Renal cortical epithelial cell (primary cell): ENCODE results near the gene MICAL3. TPM values are rescaled to one million over a fixed set of nuclear protein-coding genes. Genes with fewer than 3 reads are reported as not detected.

Experiments
- DNase-seq: peaks from one replicate; pipeline ENCODE4 v3.0.0-alpha.2; 2011; ENCODE audit warnings: low read depth
- total RNA-seq: library from RNA; depleted of rRNA; stranded (reverse); fragments of >200 nt; gene quantifications from 2 replicates; pipeline ENCODE4 v1.2.3, GENCODE V29; 2014

The MICAL3 gene
- total RNA-seq, 1 donor from 2014 or later, result 132 TPM

GRCh38 chr22:17846326-17846992, 177.9 kb downstream of the MICAL3 start:
- DNase-seq, result peak; percentile 17

GRCh38 chr22:17845790-17846189, 178.6 kb downstream of the MICAL3 start:
- no peak for DNase-seq

GRCh38 chr22:17845327-17845726, 179.0 kb downstream of the MICAL3 start:
- DNase-seq, result peak; percentile 38

- no peak for DNase-seq
These were observed 180.2 kb downstream of the MICAL3 start for GRCh38 chr22:17844150-17844549.

GRCh38 chr22:17842386-17842785, 182.0 kb downstream of the MICAL3 start:
- peak; percentile 11 for DNase-seq

- DNase-seq, result no peak
These were observed 182.5 kb downstream of the MICAL3 start for GRCh38 chr22:17841836-17842235.

- DNase-seq, result peak; percentile 24
These were observed 186.0 kb downstream of the MICAL3 start for GRCh38 chr22:17838180-17838865.

- peak; percentile 84 for DNase-seq
These were observed 187.2 kb downstream of the MICAL3 start for GRCh38 chr22:17836992-17837742.

- no peak for DNase-seq
These were observed 189.1 kb downstream of the MICAL3 start for GRCh38 chr22:17835256-17835655.

- DNase-seq, result no peak
These were observed 190.9 kb downstream of the MICAL3 start for GRCh38 chr22:17833489-17833888.

- DNase-seq, result no peak
These were observed 191.7 kb downstream of the MICAL3 start for GRCh38 chr22:17832665-17833064.

- DNase-seq, result no peak
These were observed 192.7 kb downstream of the MICAL3 start for GRCh38 chr22:17831501-17832251.

- DNase-seq, result peak; percentile 62
These were observed 194.1 kb downstream of the MICAL3 start for GRCh38 chr22:17830043-17830961.

- no peak for DNase-seq
These were observed 194.7 kb downstream of the MICAL3 start for GRCh38 chr22:17829695-17830042.

- DNase-seq, result no peak
These were observed 195.8 kb downstream of the MICAL3 start for GRCh38 chr22:17828502-17829080.

- DNase-seq, result no peak
These were observed 196.9 kb downstream of the MICAL3 start for GRCh38 chr22:17827466-17827865.

GRCh38 chr22:17825876-17826550, 198.3 kb downstream of the MICAL3 start:
- DNase-seq, result no peak

GRCh38 chr22:17824457-17824856, 199.9 kb downstream of the MICAL3 start:
- DNase-seq, result no peak

- no peak for DNase-seq
These were observed 200.4 kb downstream of the MICAL3 start for GRCh38 chr22:17823964-17824363.

- no peak for DNase-seq
These were observed 201.1 kb downstream of the MICAL3 start for GRCh38 chr22:17823226-17823625.
